ENCODE results near the gene HAUS8.

DNA sequence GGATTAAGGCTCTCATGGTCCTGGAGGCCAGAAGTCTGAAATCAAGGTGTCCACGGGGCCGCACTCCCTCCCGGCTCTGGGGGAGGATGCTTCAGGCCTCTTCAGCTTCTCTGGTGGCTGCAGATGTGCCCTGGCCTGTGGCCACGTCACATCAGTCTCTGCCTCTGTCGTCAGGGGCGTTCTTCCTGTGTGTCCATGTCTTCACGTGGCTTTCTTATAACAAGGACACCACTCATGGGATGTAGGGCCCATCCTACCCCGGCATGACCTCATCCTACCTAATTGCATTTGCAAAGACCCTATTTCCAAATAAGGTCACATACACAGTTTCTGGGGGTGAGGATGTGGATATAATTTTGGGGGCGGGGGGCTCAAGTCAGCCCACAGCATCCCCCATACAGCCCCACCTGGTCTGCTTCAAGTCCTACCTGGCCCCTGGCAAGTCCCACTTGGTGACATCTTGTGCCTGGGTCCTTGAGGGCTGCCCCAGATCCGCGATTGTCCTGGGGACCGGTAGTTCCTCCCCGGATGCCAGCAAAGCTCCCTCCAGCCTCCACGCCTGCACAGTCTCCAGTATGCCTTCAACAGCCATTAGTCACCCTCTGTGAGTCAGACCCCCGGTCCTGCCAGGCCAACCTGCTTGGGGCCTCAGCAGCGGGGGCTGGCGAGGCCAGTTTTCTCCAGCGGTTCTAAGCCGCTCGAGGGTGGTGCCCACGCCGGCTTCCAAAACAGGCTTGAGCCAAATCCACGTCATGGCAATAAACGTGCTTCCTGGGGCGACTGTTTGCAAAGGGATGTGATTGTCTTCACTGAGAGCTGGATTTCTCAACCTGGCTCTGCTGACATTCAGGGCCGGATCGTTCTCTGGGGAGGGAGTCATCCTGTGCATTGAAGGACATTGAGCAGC lies 32.5 kb upstream of the HAUS8 start:
- TF ChIP-seq EP300 (IDR thresholded peaks at IDR 0.05; ENCODE audit: borderline replicate concordance) (peak; percentile 91; the same call in 1 of the 2 replicates), TEAD4 (IDR thresholded peaks at IDR 0.05) (peak; percentile 79), YY1 (IDR thresholded peaks at IDR 0.05; ENCODE audit: low read depth) (0 out of 2 replicates have a peak, but pooled peaks have one; percentile 50)

Measured in Ishikawa (cell line).